ENCODE measurements around the gene LRP5.
"Not testable (repeated sequence)": the region's sequence is repeated elsewhere in the genome, so short reads cannot be mapped to it uniquely, and the experiment has no call there.

The LRP5 gene

GRCh38 chr11:68471360-68472340, 159.3 kb downstream of the LRP5 start:
- DNase-seq: no peak

GRCh38 chr11:68472778-68473177, 160.4 kb downstream of the LRP5 start:
- no peak for DNase-seq

- DNase-seq: no peak
Measured at GRCh38 chr11:68473693-68474092, 161.3 kb downstream of the LRP5 start.

GRCh38 chr11:68475626-68476025, 163.2 kb downstream of the LRP5 start:
- DNase-seq: not testable (repeated sequence)

- no peak for DNase-seq
Measured at GRCh38 chr11:68479390-68479789, 167.0 kb downstream of the LRP5 start.

- DNase-seq: no peak
Measured at GRCh38 chr11:68480193-68480592, 167.8 kb downstream of the LRP5 start.

- DNase-seq: no peak
Measured at GRCh38 chr11:68480852-68481510, 168.6 kb downstream of the LRP5 start.

GRCh38 chr11:68481579-68482240, 169.3 kb downstream of the LRP5 start:
- no peak for DNase-seq

GRCh38 chr11:68488623-68489022, 176.2 kb downstream of the LRP5 start:
- DNase-seq: no peak

GRCh38 chr11:68495220-68495729, 182.9 kb downstream of the LRP5 start:
- DNase-seq: no peak

GRCh38 chr11:68495872-68496271, 183.5 kb downstream of the LRP5 start:
- no peak for DNase-seq

- no peak for DNase-seq
Measured at GRCh38 chr11:68497761-68498160, 185.4 kb downstream of the LRP5 start.

- no peak for DNase-seq
Measured at GRCh38 chr11:68498321-68498720, 185.9 kb downstream of the LRP5 start.
